Osteoblast (primary cell): ENCODE results near the gene EPHA4. TPM values are rescaled to one million over a fixed set of nuclear protein-coding genes. Genes with fewer than 3 reads are reported as not detected.

Experiments
- DNase-seq: peaks from one replicate; pipeline ENCODE4 v3.0.0; 2011; ENCODE audit warnings: low spot score, mixed read lengths; ENCODE audit not compliant: insufficient read length; ENCODE audit errors: missing footprints
- H2AFZ ChIP-seq: 2 replicates; pipeline ENCODE4 v1.6.0; 2011; ENCODE audit warnings: mild to moderate bottlenecking, low read length
- H3K27ac ChIP-seq: 2 replicates; pipeline ENCODE4 v1.5.1; 2011; ENCODE audit warnings: mild to moderate bottlenecking, low read depth, low read length, moderate library complexity
- H3K27me3 ChIP-seq: 2 replicates; pipeline ENCODE4 v1.6.0; 2012; ENCODE audit warnings: mild to moderate bottlenecking, control low read depth, inconsistent platforms, low read length, moderate library complexity; ENCODE audit not compliant: insufficient read depth
- H3K36me3 ChIP-seq: 2 replicates; pipeline ENCODE4 v1.5.1; 2011; ENCODE audit warnings: mild to moderate bottlenecking, low read length, control low read depth, moderate library complexity; ENCODE audit not compliant: insufficient read depth
- H3K4me1 ChIP-seq: 2 replicates; pipeline ENCODE4 v1.5.1; 2011; ENCODE audit warnings: mild to moderate bottlenecking, low read length, control low read depth, moderate library complexity; ENCODE audit not compliant: insufficient read depth
- H3K4me2 ChIP-seq: 2 replicates; pipeline ENCODE4 v1.6.0; 2011; ENCODE audit warnings: mild to moderate bottlenecking, low read length; ENCODE audit not compliant: insufficient read depth
- H3K4me3 ChIP-seq: fragments of 200-600 bp; sonication (generic); 3 replicates; pipeline ENCODE4 v1.5.1; 2012; ENCODE audit warnings: mild to moderate bottlenecking, low read length, inconsistent platforms; ENCODE audit not compliant: insufficient read depth
- H3K79me2 ChIP-seq: 2 replicates; pipeline ENCODE4 v1.6.0; 2012; ENCODE audit warnings: mild to moderate bottlenecking, low read length, control low read depth, inconsistent platforms; ENCODE audit not compliant: insufficient read depth
- H3K9me3 ChIP-seq: 2 replicates; pipeline ENCODE4 v1.5.1; 2011; ENCODE audit warnings: low read depth, low read length, control low read depth
- H4K20me1 ChIP-seq: 2 replicates; pipeline ENCODE4 v1.6.0; 2012; ENCODE audit warnings: mild to moderate bottlenecking, low read length, control low read depth; ENCODE audit not compliant: insufficient read depth
- total RNA-seq: library from RNA; depleted of rRNA; stranded (reverse); fragments of >200 nt; gene quantifications from 2 replicates; pipeline ENCODE4 v1.2.3, GENCODE V29; 2012
- TF ChIP-seq, protein P1 (sequence below): IDR thresholded peaks from 2 replicates; pipeline ENCODE4 v1.5.1; 2011; ENCODE audit warnings: mild to moderate bottlenecking, low read depth, low read length, moderate library complexity; ENCODE audit errors: extremely low read depth

Gene EPHA4
- total RNA-seq, 1 donor = 15.9 TPM

DNA sequence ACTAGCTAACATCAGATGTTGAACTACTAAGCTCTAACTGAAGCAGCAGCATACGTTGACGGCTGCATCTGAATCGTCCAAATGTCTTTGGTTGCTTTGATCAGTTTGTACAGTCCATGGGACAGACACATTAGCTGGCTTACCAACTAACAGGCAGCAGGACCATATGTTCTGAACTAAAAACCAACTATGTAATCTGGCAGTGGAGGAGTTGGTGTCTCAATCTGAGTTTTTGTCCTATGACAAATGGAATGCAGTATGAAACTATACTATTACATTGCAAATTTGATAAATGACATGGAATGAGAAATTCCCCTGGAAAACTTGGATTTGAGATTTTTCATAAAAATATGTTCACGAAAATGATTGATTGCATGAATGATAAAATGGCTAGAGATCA, 79.5 kb downstream of the EPHA4 start:
- DNase-seq = no peak
- Histone ChIP-seq H3K79me2 (no peaks in the 10 kb centered on the region), H3K4me3 (no peak overlapping the region)

DNA sequence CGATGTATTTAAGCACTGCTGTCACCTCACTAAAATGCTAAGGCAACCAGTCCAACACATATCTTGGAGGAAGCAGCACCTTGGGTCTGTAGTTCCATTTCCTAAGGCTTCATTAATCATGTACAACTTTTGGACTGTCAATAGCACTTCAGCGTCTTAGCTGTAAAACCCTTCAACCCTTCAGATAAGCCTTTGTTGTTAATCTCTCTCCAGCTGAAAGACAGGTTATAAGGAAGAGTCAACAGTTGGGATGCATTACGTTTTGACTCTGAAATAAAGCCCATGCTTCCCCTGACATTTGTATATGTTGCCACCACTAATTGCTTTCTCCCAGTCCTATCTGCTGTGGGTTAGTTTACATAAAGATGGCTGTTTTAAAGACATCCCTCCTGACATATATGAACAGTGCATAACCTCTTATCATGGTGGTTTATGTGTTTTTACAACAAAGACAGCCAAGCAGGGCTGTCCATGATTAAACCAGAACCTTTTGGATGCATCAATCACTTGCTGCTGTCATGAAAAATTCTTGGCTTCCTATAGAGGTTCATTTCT, 81.5 kb downstream of the EPHA4 start:
- no peaks in the 10 kb centered on the region for H3K79me2 ChIP-seq
- H3K9me3 ChIP-seq = no peaks in the 10 kb centered on the region
- H3K4me3 ChIP-seq = no peak overlapping the region
- TF ChIP-seq, protein P1, sequence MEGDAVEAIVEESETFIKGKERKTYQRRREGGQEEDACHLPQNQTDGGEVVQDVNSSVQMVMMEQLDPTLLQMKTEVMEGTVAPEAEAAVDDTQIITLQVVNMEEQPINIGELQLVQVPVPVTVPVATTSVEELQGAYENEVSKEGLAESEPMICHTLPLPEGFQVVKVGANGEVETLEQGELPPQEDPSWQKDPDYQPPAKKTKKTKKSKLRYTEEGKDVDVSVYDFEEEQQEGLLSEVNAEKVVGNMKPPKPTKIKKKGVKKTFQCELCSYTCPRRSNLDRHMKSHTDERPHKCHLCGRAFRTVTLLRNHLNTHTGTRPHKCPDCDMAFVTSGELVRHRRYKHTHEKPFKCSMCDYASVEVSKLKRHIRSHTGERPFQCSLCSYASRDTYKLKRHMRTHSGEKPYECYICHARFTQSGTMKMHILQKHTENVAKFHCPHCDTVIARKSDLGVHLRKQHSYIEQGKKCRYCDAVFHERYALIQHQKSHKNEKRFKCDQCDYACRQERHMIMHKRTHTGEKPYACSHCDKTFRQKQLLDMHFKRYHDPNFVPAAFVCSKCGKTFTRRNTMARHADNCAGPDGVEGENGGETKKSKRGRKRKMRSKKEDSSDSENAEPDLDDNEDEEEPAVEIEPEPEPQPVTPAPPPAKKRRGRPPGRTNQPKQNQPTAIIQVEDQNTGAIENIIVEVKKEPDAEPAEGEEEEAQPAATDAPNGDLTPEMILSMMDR = no peak
- H4K20me1 ChIP-seq = no peaks in the 10 kb centered on the region
- H3K36me3 ChIP-seq = no peaks in the 10 kb centered on the region
- no peaks in the 10 kb centered on the region for H3K4me1 ChIP-seq
- DNase-seq = no peak
- H2AFZ ChIP-seq = no peak overlapping the region
- no peak overlapping the region for H3K27ac ChIP-seq
- H3K4me2 ChIP-seq = no peak overlapping the region
- no peaks in the 10 kb centered on the region for H3K27me3 ChIP-seq

More for the DNA sequence above, 79.5 kb downstream of the EPHA4 start:
- Histone ChIP-seq H2AFZ (no peak overlapping the region), H3K4me2 (no peak overlapping the region), H3K27ac (no peak overlapping the region), H3K36me3 (no peaks in the 10 kb centered on the region), H3K27me3 (no peaks in the 10 kb centered on the region), H4K20me1 (no peaks in the 10 kb centered on the region), H3K4me1 (no peaks in the 10 kb centered on the region), H3K9me3 (no peaks in the 10 kb centered on the region)
- TF ChIP-seq, protein P1 = no peak

DNA sequence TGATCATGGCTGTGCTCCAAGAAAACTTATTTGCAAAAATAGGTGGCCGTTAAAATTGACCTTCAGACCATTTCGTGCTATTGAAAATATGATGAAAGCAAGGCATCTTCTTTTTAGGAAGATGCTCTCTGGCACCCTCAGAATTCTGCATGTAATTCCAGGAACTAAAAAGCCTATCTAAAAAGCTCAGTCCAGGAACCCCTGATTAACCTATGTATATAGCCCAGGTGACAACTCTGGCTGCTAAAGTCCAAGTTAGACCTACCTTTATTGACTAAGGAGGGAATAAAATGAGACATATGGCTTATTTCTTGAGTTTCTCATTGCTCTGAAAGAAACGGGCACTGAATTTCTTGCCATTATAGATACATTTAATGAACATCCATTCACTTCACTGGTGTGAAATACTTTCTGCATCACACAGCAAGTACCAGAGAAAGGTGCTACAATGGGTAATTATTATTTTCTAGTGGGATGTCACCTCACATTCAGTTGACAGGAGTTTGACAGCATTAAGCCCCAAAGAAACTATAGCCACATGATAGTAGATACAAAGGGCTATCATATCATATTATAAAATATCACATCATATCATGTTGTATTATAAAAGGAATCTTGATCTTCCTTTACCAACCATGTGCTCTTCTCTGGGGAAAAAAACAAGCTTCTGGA, 83.8 kb downstream of the EPHA4 start:
- no peaks in the 10 kb centered on the region for H3K27me3 ChIP-seq
- H3K4me2 ChIP-seq = no peak overlapping the region
- H3K79me2 ChIP-seq = no peaks in the 10 kb centered on the region
- TF ChIP-seq, protein P1 = no peak
- peak; percentile 55 for DNase-seq
- H3K27ac ChIP-seq = no peak overlapping the region
- no peaks in the 10 kb centered on the region for H4K20me1 ChIP-seq
- no peaks in the 10 kb centered on the region for H3K4me1 ChIP-seq
- H3K4me3 ChIP-seq = no peak overlapping the region
- H3K9me3 ChIP-seq = no peaks in the 10 kb centered on the region
- no peaks in the 10 kb centered on the region for H3K36me3 ChIP-seq
- no peak overlapping the region for H2AFZ ChIP-seq

DNA sequence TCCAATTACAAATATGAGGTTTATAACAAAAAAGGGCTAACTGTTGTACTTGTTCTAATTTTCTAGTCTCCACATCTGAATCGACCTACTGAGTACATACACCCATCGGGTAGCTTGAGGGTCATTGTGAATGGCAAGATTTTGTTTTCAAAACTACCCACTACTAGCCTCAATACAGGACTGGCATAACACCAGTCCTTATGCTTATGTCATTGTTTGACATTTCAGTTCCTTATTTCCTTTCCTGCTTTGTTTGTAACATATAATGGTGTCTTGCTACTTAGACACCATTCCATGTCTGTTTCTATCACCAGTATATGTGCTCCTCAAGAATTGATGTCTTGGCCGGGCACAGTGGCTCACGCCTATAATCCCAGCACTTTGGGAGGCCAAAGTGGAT, 86.0 kb downstream of the EPHA4 start:
- no peaks in the 10 kb centered on the region for H3K79me2 ChIP-seq
- TF ChIP-seq, protein P1 = no peak

More for the DNA sequence above, 86.0 kb downstream of the EPHA4 start:
- no peak for DNase-seq
- H3K27ac ChIP-seq = no peak overlapping the region
- no peaks in the 10 kb centered on the region for H4K20me1 ChIP-seq
- H3K4me3 ChIP-seq = no peak overlapping the region
- no peak overlapping the region for H2AFZ ChIP-seq
- H3K27me3 ChIP-seq = no peaks in the 10 kb centered on the region
- no peaks in the 10 kb centered on the region for H3K9me3 ChIP-seq
- H3K4me1 ChIP-seq = no peaks in the 10 kb centered on the region
- no peaks in the 10 kb centered on the region for H3K36me3 ChIP-seq
- no peak overlapping the region for H3K4me2 ChIP-seq
